Retinal pigment epithelial cell (primary cell): ENCODE results near the gene FOXP1.
A peak's percentile ranks its signal among the peaks of the same experiment; 100 is the strongest.
"Not testable (repeated sequence)": the region's sequence is repeated elsewhere in the genome, so short reads cannot be mapped to it uniquely, and the experiment has no call there.

Experiments
- DNase-seq: peaks from one replicate; pipeline ENCODE4 v3.0.0-alpha.2; 2010; ENCODE audit warnings: low read depth
- H3K4me3 ChIP-seq: 2 replicates; pipeline ENCODE4 v1.5.1; 2011; ENCODE audit warnings: mild to moderate bottlenecking, low read length, control low read depth, moderate library complexity
- TF ChIP-seq, protein P1 (sequence below): conservative IDR thresholded peaks from 2 replicates; pipeline ENCODE4 v1.5.1; 2011; ENCODE audit warnings: low read depth, low read length, control low read depth, inconsistent platforms

The FOXP1 gene

DNA sequence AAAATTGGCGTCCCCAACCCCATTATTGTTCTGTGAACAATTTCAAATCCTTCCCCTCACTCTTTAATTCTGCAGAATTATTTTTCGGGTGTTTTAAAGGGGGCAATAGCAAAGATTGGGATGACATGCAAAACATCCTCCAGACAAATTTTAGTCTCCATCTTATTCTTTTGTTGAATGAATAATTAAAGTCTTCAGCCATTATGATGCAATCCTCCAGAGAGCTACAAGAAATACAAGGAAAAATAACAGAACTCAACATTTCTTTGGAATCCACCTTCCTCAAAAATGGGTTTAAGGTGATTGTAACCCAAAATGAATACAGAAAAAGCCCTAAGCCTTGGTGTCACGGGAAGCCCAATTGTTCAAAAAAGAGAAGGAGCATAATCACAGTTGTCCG lies 49.9 kb downstream of the FOXP1 start:
- H3K4me3 ChIP-seq = no peak overlapping the region
- TF ChIP-seq, protein P1, sequence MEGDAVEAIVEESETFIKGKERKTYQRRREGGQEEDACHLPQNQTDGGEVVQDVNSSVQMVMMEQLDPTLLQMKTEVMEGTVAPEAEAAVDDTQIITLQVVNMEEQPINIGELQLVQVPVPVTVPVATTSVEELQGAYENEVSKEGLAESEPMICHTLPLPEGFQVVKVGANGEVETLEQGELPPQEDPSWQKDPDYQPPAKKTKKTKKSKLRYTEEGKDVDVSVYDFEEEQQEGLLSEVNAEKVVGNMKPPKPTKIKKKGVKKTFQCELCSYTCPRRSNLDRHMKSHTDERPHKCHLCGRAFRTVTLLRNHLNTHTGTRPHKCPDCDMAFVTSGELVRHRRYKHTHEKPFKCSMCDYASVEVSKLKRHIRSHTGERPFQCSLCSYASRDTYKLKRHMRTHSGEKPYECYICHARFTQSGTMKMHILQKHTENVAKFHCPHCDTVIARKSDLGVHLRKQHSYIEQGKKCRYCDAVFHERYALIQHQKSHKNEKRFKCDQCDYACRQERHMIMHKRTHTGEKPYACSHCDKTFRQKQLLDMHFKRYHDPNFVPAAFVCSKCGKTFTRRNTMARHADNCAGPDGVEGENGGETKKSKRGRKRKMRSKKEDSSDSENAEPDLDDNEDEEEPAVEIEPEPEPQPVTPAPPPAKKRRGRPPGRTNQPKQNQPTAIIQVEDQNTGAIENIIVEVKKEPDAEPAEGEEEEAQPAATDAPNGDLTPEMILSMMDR = no peak
- no peak for DNase-seq

DNA sequence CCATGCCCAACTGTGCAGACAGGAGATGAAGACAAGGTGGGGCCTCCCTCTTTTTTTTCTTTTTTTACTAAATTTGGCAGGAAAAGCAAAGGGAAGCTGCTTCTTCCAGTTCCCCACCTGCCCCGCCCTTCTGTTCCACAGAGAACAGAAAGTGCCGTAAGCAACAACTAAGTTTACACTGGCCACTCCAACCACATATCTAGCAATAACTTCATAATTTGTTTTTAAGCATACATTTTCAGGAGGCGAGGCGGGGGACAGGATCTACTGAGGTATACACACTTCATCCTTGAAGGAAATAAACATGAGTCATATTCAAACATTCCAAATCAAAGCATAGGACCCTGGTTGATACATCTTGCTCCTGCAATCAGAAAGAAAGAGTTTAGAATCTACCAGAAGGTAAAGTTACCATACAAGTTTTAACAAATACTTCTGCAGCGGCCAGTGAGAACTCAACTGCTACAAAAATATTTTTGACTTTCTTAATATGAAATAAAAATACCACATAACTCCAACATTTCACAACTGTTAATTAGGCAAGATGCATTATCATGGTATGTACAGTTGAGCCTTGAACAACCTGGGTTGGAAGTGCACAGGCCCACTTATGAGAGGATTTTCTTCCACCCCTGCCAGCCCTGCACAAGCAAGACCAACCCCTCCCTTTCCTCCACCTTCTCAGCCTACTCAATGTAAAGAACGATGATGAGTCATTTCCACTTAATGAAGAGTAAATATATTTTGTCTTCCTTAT lies 50.7 kb downstream of the FOXP1 start:
- TF ChIP-seq, protein P1 = no peak
- H3K4me3 ChIP-seq = no peak overlapping the region

DNA sequence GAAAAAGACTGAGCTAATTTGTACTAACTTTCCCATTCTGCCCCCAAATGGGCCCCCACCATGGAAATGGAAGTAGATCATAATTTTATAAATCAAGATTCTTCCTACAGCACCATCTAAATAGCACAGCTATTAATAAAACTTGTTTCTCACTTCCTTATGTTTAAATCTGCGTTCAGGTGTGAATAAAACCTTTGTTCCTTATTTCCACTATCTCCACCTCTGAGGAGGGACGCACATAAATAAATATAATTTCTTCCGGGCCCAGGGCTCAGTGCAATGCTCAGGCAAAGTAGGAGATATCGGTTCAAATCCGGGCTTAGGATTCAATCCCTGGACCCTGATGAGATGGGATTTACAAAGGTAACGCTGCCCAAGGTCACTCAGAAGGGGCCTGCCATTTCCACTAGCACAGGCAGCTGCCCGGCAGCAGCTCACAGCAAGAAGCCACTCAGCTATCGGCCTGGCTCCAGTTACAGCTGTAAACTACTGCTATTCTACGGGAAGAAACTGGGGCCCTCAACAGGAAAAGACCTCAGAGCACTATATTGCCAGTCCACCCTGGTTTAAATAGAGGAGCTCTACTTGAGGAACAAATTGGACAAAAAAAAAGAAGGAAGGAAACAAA lies 52.5 kb downstream of the FOXP1 start:
- DNase-seq = no peak
- H3K4me3 ChIP-seq = no peak overlapping the region
- TF ChIP-seq, protein P1 = no peak

More for the DNA sequence above, 50.7 kb downstream of the FOXP1 start:
- no peak for DNase-seq

DNA sequence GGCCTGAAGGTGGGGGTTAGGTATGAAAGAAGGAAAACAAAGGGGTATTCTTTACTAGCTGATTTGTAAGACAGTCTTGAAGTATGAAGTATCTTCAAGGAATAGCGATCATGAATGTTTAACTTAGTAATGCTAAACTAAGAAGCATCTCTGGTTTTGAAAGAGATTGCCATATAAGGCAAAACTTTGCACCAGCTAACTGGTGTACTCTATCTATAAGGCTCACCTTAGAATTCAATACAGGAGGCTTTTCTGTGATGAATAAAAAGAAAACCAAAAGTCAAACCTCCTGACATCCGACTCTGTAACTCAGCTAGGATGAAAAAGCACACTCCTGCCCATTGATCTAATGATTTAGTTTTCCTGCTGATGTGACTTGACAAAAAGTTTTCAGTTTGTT lies 54.7 kb downstream of the FOXP1 start:
- TF ChIP-seq, protein P1 = no peak
- no peak for DNase-seq
- H3K4me3 ChIP-seq = no peak overlapping the region

DNA sequence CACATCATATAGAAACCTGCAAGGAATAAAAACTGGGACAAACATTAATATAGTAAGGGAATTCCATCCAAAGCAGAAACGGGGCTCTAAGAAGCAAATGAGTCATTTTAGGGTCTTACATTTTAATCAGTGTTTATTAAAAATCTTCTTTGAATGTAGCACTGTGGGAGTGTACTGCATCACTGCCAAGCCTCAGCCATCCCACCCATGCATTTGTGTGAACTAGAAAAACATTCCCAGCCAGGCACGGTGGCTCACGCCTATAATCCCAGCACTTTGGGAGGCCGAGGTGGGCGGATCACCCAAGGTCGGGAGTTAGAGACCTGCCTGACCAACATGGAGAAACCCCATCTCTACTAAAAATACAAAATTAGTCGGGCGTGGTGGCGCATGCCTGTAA lies 57.1 kb downstream of the FOXP1 start:
- not testable (repeated sequence) for H3K4me3 ChIP-seq, DNase-seq

DNA sequence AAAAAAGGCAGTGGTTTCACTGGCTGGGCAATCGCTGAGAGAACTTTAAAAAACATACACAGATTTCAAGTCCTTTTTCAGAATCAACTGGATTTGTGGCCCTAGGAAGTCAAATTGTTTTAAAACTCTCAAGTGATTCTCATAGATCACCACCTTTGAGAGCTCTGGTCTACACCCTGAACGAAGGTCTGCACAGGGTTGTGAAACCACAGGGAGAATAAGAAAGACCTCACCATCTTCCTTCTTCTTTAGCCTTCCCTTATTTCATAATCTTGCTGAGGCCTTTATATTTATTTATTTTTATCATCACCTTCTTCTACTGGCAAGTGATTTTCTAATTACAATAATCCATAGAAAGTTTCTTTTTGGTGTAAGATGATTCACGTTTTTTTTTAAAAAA lies 58.1 kb downstream of the FOXP1 start:
- no peak for DNase-seq
- TF ChIP-seq, protein P1 = no peak
- H3K4me3 ChIP-seq = no peak overlapping the region

DNA sequence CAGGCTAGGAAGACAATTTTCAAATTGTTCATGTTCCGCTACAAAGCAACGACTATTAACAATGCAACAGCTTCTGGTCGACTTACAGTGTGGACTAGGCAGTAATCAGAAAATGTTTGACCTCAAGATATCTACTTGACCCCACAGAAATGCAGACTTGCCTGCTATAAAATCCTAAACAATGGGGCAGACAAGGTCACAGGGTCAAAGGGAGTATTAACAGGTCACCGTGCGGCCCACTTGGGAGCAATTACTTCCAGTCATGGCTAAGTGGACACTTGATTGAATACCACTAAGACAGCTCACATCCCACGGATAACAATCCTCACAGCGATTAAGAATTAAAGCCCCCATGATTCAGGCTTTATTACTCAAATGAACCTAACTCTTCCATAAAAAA lies 58.9 kb downstream of the FOXP1 start:
- peak; percentile 71 for DNase-seq
- TF ChIP-seq, protein P1 = no peak

More for the DNA sequence above, 58.9 kb downstream of the FOXP1 start:
- no peak overlapping the region for H3K4me3 ChIP-seq
